Large intestine (tissue), 3 donors: Measurements from ENCODE around the gene CACNA1C. TPM values are rescaled to one million over a fixed set of nuclear protein-coding genes. Genes with fewer than 3 reads are reported as not detected.
"Not testable (repeated sequence)": the region's sequence is repeated elsewhere in the genome, so short reads cannot be mapped to it uniquely, and the experiment has no call there.

Source experiments
- DNase-seq, 2 donors: peaks; one replicate each; pipeline versions ENCODE4 v3.0.0 to v3.0.0-alpha.2; 2013
- H3K27ac ChIP-seq: one replicate; pipeline ENCODE4 v1.5.1; 2013; ENCODE audit warnings: low read length
- H3K27me3 ChIP-seq: 2 replicates; pipeline ENCODE4 v1.6.1; 2013; ENCODE audit warnings: low read length; ENCODE audit not compliant: control insufficient read depth, insufficient read depth
- H3K36me3 ChIP-seq: 2 replicates; pipeline ENCODE4 v1.6.1; 2013; ENCODE audit warnings: low read length; ENCODE audit not compliant: control insufficient read depth, insufficient read depth
- H3K4me1 ChIP-seq: one replicate; pipeline ENCODE4 v1.6.1; 2013; ENCODE audit warnings: low read length; ENCODE audit not compliant: control insufficient read depth, insufficient read depth
- H3K4me3 ChIP-seq: one replicate; pipeline ENCODE4 v1.5.1; 2013; ENCODE audit warnings: low read length
- H3K9me3 ChIP-seq: one replicate; pipeline ENCODE4 v1.6.1; 2013; ENCODE audit warnings: mild to moderate bottlenecking, low read depth, low read length, moderate library complexity; ENCODE audit not compliant: control insufficient read depth
- WGBS: methylation state at CpG from one replicate; pipeline ENCODE4 v1.1.5; 2013; ENCODE audit warnings: low lambda C conversion rate; ENCODE audit not compliant: insufficient coverage; 5-methylcytosine and 5-hydroxymethylcytosine counted together
- polyA plus RNA-seq: library from polyadenylated mRNA; unstranded; fragments of 120-200 nt; gene quantifications from one replicate; pipeline ENCODE4 v1.2.1, GENCODE V29; 2013

CACNA1C gene
- polyA plus RNA-seq, 1 donor = 5.9 TPM

GRCh38 chr12:2488131-2488530 lies 435.3 kb downstream of the CACNA1C start:
- H3K27me3 ChIP-seq = no peaks in the 10 kb centered on the region
- no peak overlapping the region for H3K4me3 ChIP-seq
- H3K9me3 ChIP-seq = no peaks in the 10 kb centered on the region
- no peaks in the 10 kb centered on the region for H3K4me1 ChIP-seq
- no CpG with 5 or more reads among the region's 10 CpGs for WGBS
- no peak for DNase-seq
- no peak overlapping the region for H3K27ac ChIP-seq
- H3K36me3 ChIP-seq = no peaks in the 10 kb centered on the region

- H3K27ac ChIP-seq = no peak overlapping the region
These were observed 435.8 kb downstream of the CACNA1C start for GRCh38 chr12:2488596-2488995.

GRCh38 chr12:2489275-2489674 lies 436.5 kb downstream of the CACNA1C start:
- 71% methylated on average over 1 of the region's 9 CpGs for WGBS
- H3K36me3 ChIP-seq = no peaks in the 10 kb centered on the region
- H3K27ac ChIP-seq = no peak overlapping the region
- H3K9me3 ChIP-seq = no peaks in the 10 kb centered on the region
- no peak overlapping the region for H3K4me3 ChIP-seq
- no peak for DNase-seq
- H3K27me3 ChIP-seq = no peaks in the 10 kb centered on the region
- no peaks in the 10 kb centered on the region for H3K4me1 ChIP-seq

More at GRCh38 chr12:2488596-2488995, 435.8 kb downstream of the CACNA1C start:
- H3K4me1 ChIP-seq = no peaks in the 10 kb centered on the region
- H3K4me3 ChIP-seq = no peak overlapping the region
- WGBS = no CpG with 5 or more reads among the region's 7 CpGs
- DNase-seq = no peak
- H3K27me3 ChIP-seq = no peaks in the 10 kb centered on the region
- no peaks in the 10 kb centered on the region for H3K9me3 ChIP-seq
- H3K36me3 ChIP-seq = no peaks in the 10 kb centered on the region

DNA sequence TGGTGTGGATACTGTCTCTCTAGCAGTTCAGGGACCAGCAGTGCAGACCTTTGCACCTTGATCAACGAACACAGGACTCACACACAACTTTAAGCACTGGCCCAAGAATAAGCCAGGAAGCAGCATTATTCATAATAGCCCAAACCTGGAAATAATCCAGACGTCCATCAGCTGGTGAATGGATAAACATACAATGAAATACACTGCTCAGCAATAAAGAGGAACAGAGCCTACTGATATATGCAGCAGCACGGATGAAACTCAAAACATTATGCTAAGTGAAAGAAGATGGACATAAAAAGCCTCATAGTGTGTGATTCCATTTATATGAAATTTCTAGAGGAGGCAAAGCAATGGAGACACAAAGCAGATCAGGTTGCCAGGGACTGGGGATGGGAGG lies 438.0 kb downstream of the CACNA1C start:
- no peak for DNase-seq
- Histone ChIP-seq H3K27ac (no peak overlapping the region), H3K4me1 (no peaks in the 10 kb centered on the region)

GRCh38 chr12:2491349-2491748 lies 438.6 kb downstream of the CACNA1C start:
- not testable (repeated sequence) for H3K36me3 ChIP-seq, H3K4me1 ChIP-seq, H3K27ac ChIP-seq, H3K4me3 ChIP-seq, DNase-seq, H3K27me3 ChIP-seq, H3K9me3 ChIP-seq
- 47% methylated on average over 2 of the region's 2 CpGs for WGBS

More for the DNA sequence above, 438.0 kb downstream of the CACNA1C start:
- no CpG with 5 or more reads among the region's 3 CpGs for WGBS
- Histone ChIP-seq H3K36me3 (no peaks in the 10 kb centered on the region), H3K4me3 (no peak overlapping the region), H3K27me3 (no peaks in the 10 kb centered on the region), H3K9me3 (no peaks in the 10 kb centered on the region)

DNA sequence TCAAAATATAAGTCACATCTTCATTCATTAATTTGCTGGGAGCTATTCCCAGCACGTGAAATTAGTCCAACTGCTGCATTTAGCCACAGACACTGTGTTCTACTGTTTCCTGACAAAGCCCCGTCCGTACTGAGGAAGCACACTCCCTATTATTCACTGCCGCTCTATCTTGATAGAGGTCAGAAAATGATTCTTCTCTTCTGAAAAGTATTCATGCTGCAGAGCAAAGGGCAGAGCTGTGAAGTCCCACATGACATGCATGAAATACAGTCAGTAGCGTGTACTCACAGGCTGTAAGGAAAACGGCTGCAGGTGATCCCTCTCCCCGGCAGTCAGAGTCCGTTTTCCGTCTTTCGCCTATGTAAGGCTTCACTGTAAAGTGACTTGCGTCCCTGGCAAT lies 439.4 kb downstream of the CACNA1C start:
- Histone ChIP-seq H3K36me3 (no peaks in the 10 kb centered on the region), H3K27me3 (no peaks in the 10 kb centered on the region), H3K4me3 (no peak overlapping the region), H3K9me3 (no peaks in the 10 kb centered on the region), H3K27ac (no peak overlapping the region), H3K4me1 (no peaks in the 10 kb centered on the region)
- no CpG with 5 or more reads among the region's 11 CpGs for WGBS
- no peak for DNase-seq

- 100% methylated on average over 1 of the region's 16 CpGs for WGBS
- no peak for DNase-seq
- Histone ChIP-seq H3K9me3 (no peaks in the 10 kb centered on the region), H3K4me3 (no peak overlapping the region), H3K27me3 (no peaks in the 10 kb centered on the region), H3K36me3 (no peaks in the 10 kb centered on the region), H3K27ac (no peak overlapping the region), H3K4me1 (no peaks in the 10 kb centered on the region)
These were observed 440.3 kb downstream of the CACNA1C start for GRCh38 chr12:2493086-2493485.

GRCh38 chr12:2494486-2495192 lies 441.9 kb downstream of the CACNA1C start:
- Histone ChIP-seq H3K27ac (no peak overlapping the region), H3K4me1 (no peaks in the 10 kb centered on the region), H3K9me3 (no peaks in the 10 kb centered on the region), H3K36me3 (no peaks in the 10 kb centered on the region), H3K27me3 (no peaks in the 10 kb centered on the region), H3K4me3 (no peak overlapping the region)
- no peak for DNase-seq
- 85% methylated on average over 2 of the region's 8 CpGs for WGBS

DNA sequence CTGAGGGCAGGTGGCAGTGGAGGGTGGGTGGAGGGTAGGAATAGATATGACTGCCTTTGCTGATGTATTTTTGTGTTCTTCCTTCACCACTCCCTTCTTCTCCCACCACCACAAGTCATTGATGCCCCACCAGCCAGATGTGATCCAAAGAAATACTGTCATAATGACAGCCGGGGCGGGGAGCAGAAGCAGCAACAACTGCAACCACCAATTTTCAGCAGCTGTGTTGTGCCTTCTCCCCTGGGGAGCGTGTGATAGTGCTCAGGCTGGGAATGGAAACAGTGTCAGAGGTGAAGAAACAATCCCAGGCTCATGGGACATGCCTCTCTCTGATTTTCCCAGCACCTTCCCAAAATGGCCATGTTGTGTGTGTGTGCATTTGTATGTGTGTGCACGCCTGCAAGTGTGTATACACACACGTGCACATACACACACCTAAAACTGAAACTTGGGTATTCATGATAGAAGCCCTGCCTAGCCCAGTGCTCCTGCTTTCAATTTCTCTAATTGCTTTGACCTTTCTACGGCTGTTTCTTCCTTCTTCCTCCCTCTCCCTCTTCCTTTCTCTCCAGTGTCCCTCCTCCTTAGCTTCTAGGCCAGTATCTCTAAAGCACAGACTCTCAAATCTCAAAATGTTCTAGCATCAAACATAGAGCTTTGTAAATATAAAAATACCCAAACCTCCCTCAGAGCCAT lies 442.8 kb downstream of the CACNA1C start:
- H3K27ac ChIP-seq = no peak overlapping the region
- 25% methylated on average over 1 of the region's 6 CpGs for WGBS

GRCh38 chr12:2498964-2499500 lies 446.2 kb downstream of the CACNA1C start:
- Histone ChIP-seq H3K36me3 (no peaks in the 10 kb centered on the region), H3K9me3 (no peaks in the 10 kb centered on the region), H3K4me1 (no peaks in the 10 kb centered on the region), H3K27ac (no peak overlapping the region), H3K27me3 (no peaks in the 10 kb centered on the region), H3K4me3 (no peak overlapping the region)
- no CpG with 5 or more reads among the region's 10 CpGs for WGBS
- no peak for DNase-seq

More for the DNA sequence above, 442.8 kb downstream of the CACNA1C start:
- Histone ChIP-seq H3K36me3 (no peaks in the 10 kb centered on the region), H3K4me1 (no peaks in the 10 kb centered on the region), H3K9me3 (no peaks in the 10 kb centered on the region), H3K4me3 (no peak overlapping the region), H3K27me3 (no peaks in the 10 kb centered on the region)
- DNase-seq = no peak
